ENCODE data around the gene OR52H1. TPM values are rescaled to one million over a fixed set of nuclear protein-coding genes. Genes with fewer than 3 reads are reported as not detected.
A peak's percentile ranks its signal among the peaks of the same experiment; 100 is the strongest.

Gene OR52H1
- total RNA-seq, 2 experiments from 2014 or later, result not detected

- Mint-ChIP-seq H3K4me3 (no peak overlapping the region), H3K27ac (no peak overlapping the region), H3K9me3 (no peaks in the 10 kb centered on the region), H3K4me1 (ENCODE audit: low read depth) (no peaks in the 10 kb centered on the region), H3K27me3 (no peaks in the 10 kb centered on the region), H3K36me3 (ENCODE audit: low read depth) (no peaks in the 10 kb centered on the region)
- intact Hi-C loops (cut with micrococcal nuclease), result no loop called here
- POLR2A ChIA-PET, result no interaction called here
- no peak for TF ChIP-seq CTCF (IDR thresholded peaks at IDR 0.05)
- CTCF ChIA-PET, result no interaction called here
- ATAC-seq, result no peak
- no peak for DNase-seq
Measured at GRCh38 chr11:5575152-5575551, 26.8 kb upstream of the OR52H1 start.

GRCh38 chr11:5574654-5575053 is 26.3 kb upstream of the OR52H1 start:
- H3K27ac Mint-ChIP-seq, result no peak overlapping the region
- no peak for ATAC-seq
- H3K27me3 Mint-ChIP-seq, result no peaks in the 10 kb centered on the region
- POLR2A ChIA-PET, result no interaction called here
- no peaks in the 10 kb centered on the region for H3K4me1 Mint-ChIP-seq (ENCODE audit: low read depth)
- CTCF ChIA-PET, result no interaction called here
- no peak for DNase-seq
- TF ChIP-seq CTCF (IDR thresholded peaks at IDR 0.05), result no peak
- H3K9me3 Mint-ChIP-seq, result no peaks in the 10 kb centered on the region
- H3K36me3 Mint-ChIP-seq (ENCODE audit: low read depth), result no peaks in the 10 kb centered on the region
- no peak overlapping the region for H3K4me3 Mint-ChIP-seq
- intact Hi-C loops (cut with micrococcal nuclease), result no loop called here

GRCh38 chr11:5564259-5565019 is 16.1 kb upstream of the OR52H1 start:
- no peak overlapping the region for H3K4me3 Mint-ChIP-seq
- intact Hi-C loops (cut with micrococcal nuclease), result no loop called here
- no peak overlapping the region for H3K27ac Mint-ChIP-seq
- POLR2A ChIA-PET, result no interaction called here
- no peaks in the 10 kb centered on the region for H3K36me3 Mint-ChIP-seq (ENCODE audit: low read depth)
- peaks cover 5% of the 10 kb centered on the region for H3K4me1 Mint-ChIP-seq (ENCODE audit: low read depth)
- ATAC-seq (peak; percentile 62), DNase-seq (no peak)
- peaks cover 2% of the 10 kb centered on the region for H3K9me3 Mint-ChIP-seq
- CTCF ChIA-PET, result interaction anchor here (1.5 kb wide), 1 partner anchor 88 kb away, joined by 3 read pairs; no protein-coding TSS in a partner anchor
- no peak for TF ChIP-seq CTCF (IDR thresholded peaks at IDR 0.05)
- H3K27me3 Mint-ChIP-seq, result no peaks in the 10 kb centered on the region

- H3K4me3 Mint-ChIP-seq, result no peak overlapping the region
- H3K27ac Mint-ChIP-seq, result no peak overlapping the region
- no peaks in the 10 kb centered on the region for H3K9me3 Mint-ChIP-seq
- no peak for TF ChIP-seq CTCF (IDR thresholded peaks at IDR 0.05)
- ChIA-PET CTCF (no interaction called here), POLR2A (no interaction called here)
- intact Hi-C loops (cut with micrococcal nuclease), result no loop called here
- DNase-seq (no peak), ATAC-seq (no peak)
- no peaks in the 10 kb centered on the region for H3K4me1 Mint-ChIP-seq (ENCODE audit: low read depth)
- H3K36me3 Mint-ChIP-seq (ENCODE audit: low read depth), result no peaks in the 10 kb centered on the region
- peaks cover 5% of the 10 kb centered on the region for H3K27me3 Mint-ChIP-seq
Measured at GRCh38 chr11:5557751-5558150, 9.4 kb upstream of the OR52H1 start.

GRCh38 chr11:5556596-5557188 is 8.4 kb upstream of the OR52H1 start:
- Mint-ChIP-seq H3K27ac (no peak overlapping the region), H3K36me3 (ENCODE audit: low read depth) (no peaks in the 10 kb centered on the region), H3K4me3 (no peak overlapping the region), H3K27me3 (peaks cover 12% of the 10 kb centered on the region), H3K9me3 (no peaks in the 10 kb centered on the region), H3K4me1 (ENCODE audit: low read depth) (no peaks in the 10 kb centered on the region)
- no peak for ATAC-seq
- TF ChIP-seq CTCF (IDR thresholded peaks at IDR 0.05), result no peak
- CTCF ChIA-PET, result no interaction called here
- POLR2A ChIA-PET, result no interaction called here
- DNase-seq, result no peak
- intact Hi-C loops (cut with micrococcal nuclease), result no loop called here
